Sigmoid colon (tissue), 4 donors: Measurements from ENCODE around the gene UBE2L6.

ENCODE experiments used
- POLR2A ChIP-seq, 2 donors: fragments of 450-650 bp; IDR thresholded peaks; one replicate each; pipeline ENCODE4 v1.6.1; 2016; ENCODE audit warnings: antibody characterized with exemption in 2 of 2, mild to moderate bottlenecking in 2 of 2, moderate library complexity in 2 of 2
- POLR2AphosphoS5 ChIP-seq, 4 donors: sonication (generic); formaldehyde crosslinking; IDR thresholded peaks; one replicate each; pipeline ENCODE4 v1.6.1; 2017; ENCODE audit warnings: antibody characterized with exemption in 4 of 4
- TF ChIP-seq, protein P1 (sequence below), 4 experiments: fragments of 450-650 bp in 3 of 4; fragments of 200-600 bp in 1 of 4; IDR thresholded peaks; one replicate each; pipeline ENCODE4 v1.5.1; 2016 to 2019; ENCODE audit warnings: antibody characterized with exemption in 4 of 4, mild to moderate bottlenecking in 3 of 4, moderate library complexity in 2 of 4

- TF ChIP-seq POLR2A (IDR thresholded peaks at IDR 0.05): no peak
- TF ChIP-seq, protein P1, sequence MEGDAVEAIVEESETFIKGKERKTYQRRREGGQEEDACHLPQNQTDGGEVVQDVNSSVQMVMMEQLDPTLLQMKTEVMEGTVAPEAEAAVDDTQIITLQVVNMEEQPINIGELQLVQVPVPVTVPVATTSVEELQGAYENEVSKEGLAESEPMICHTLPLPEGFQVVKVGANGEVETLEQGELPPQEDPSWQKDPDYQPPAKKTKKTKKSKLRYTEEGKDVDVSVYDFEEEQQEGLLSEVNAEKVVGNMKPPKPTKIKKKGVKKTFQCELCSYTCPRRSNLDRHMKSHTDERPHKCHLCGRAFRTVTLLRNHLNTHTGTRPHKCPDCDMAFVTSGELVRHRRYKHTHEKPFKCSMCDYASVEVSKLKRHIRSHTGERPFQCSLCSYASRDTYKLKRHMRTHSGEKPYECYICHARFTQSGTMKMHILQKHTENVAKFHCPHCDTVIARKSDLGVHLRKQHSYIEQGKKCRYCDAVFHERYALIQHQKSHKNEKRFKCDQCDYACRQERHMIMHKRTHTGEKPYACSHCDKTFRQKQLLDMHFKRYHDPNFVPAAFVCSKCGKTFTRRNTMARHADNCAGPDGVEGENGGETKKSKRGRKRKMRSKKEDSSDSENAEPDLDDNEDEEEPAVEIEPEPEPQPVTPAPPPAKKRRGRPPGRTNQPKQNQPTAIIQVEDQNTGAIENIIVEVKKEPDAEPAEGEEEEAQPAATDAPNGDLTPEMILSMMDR (IDR thresholded peaks at IDR 0.05): no peak
- TF ChIP-seq POLR2AphosphoS5 (IDR thresholded peaks at IDR 0.05): no peak
These were observed 46.8 kb upstream of the UBE2L6 start for GRCh38 chr11:57614234-57614772.
